Non-pigmented ciliary epithelial cell (primary cell): Measurements from ENCODE around the gene AMBP.

Source experiments
- DNase-seq: peaks from one replicate; pipeline ENCODE4 v3.0.0-alpha.2; 2010; ENCODE audit warnings: low read depth

AMBP gene

GRCh38 chr9:114072184-114073140 is 5.6 kb downstream of the AMBP start:
- DNase-seq, result no peak

GRCh38 chr9:114071197-114071795 is 6.8 kb downstream of the AMBP start:
- DNase-seq, result no peak

GRCh38 chr9:114070188-114071103 is 7.7 kb downstream of the AMBP start:
- DNase-seq, result no peak

- DNase-seq, result no peak
These were observed 8.5 kb downstream of the AMBP start for GRCh38 chr9:114069476-114070187.

- no peak for DNase-seq
These were observed 12.8 kb downstream of the AMBP start for GRCh38 chr9:114065304-114065703.

GRCh38 chr9:114061830-114062474 is 16.1 kb downstream of the AMBP start:
- DNase-seq, result no peak

GRCh38 chr9:114061292-114061691 is 16.8 kb downstream of the AMBP start:
- no peak for DNase-seq

GRCh38 chr9:114060711-114061110 is 17.4 kb downstream of the AMBP start:
- DNase-seq, result no peak

- no peak for DNase-seq
These were observed 18.0 kb downstream of the AMBP start for GRCh38 chr9:114060070-114060469.

GRCh38 chr9:114059047-114059803 is 18.9 kb downstream of the AMBP start:
- no peak for DNase-seq

GRCh38 chr9:114058688-114059046 is 19.4 kb downstream of the AMBP start:
- no peak for DNase-seq

- DNase-seq, result no peak
These were observed 20.8 kb downstream of the AMBP start for GRCh38 chr9:114057161-114057885.

GRCh38 chr9:114056527-114056926 is 21.6 kb downstream of the AMBP start:
- DNase-seq, result no peak

- no peak for DNase-seq
These were observed 22.2 kb downstream of the AMBP start for GRCh38 chr9:114055894-114056293.

- no peak for DNase-seq
These were observed 23.0 kb downstream of the AMBP start for GRCh38 chr9:114055061-114055460.

GRCh38 chr9:114054191-114054690 is 23.9 kb downstream of the AMBP start:
- DNase-seq, result no peak

GRCh38 chr9:114053246-114054005 is 24.7 kb downstream of the AMBP start:
- no peak for DNase-seq

GRCh38 chr9:114051706-114052105 is 26.4 kb downstream of the AMBP start:
- no peak for DNase-seq

- no peak for DNase-seq
These were observed 26.8 kb downstream of the AMBP start for GRCh38 chr9:114051281-114051680.
